Right lobe of liver (tissue), 6 donors: Measurements from ENCODE around the gene CHPF. TPM values are rescaled to one million over a fixed set of nuclear protein-coding genes. Genes with fewer than 3 reads are reported as not detected.

Source experiments
- ATAC-seq, 4 donors: fragments of 200-7000 bp; cut with Tn5 transposase; one replicate each; pipeline ENCODE4 v1.9.1; 2020; ENCODE audit warnings: mild to moderate bottlenecking in 4 of 4, moderate library complexity in 4 of 4
- DNase-seq, 3 donors: peaks; one replicate each; pipeline ENCODE4 v3.0.0-alpha.2; 2020
- H3K27ac ChIP-seq, 3 donors: fragments of 200-600 bp; one replicate each; pipeline ENCODE4 v1.8.0; 2022
- H3K27me3 ChIP-seq, 2 donors: fragments of 200-600 bp; one replicate each; pipeline ENCODE4 v1.8.0; 2022
- H3K36me3 ChIP-seq, 4 donors: fragments of 200-600 bp; sonication (generic) in 1 of 4; one replicate each; pipeline versions ENCODE4 v1.5.1 to v1.8.0; 2017 to 2022; ENCODE audit warnings: control low read depth in 1 of 4
- H3K4me1 ChIP-seq, 4 donors: fragments of 200-600 bp; sonication (generic) in 1 of 4; one replicate each; pipeline versions ENCODE4 v1.5.1 to v1.8.0; 2017 to 2022; ENCODE audit warnings: control low read depth in 1 of 4
- H3K4me3 ChIP-seq, 3 donors: fragments of 200-600 bp; one replicate each; pipeline ENCODE4 v1.8.0; 2022
- H3K9me3 ChIP-seq, 4 donors: fragments of 200-600 bp; sonication (generic) in 1 of 4; one replicate each; pipeline versions ENCODE4 v1.5.1 to v1.8.0; 2017 to 2022; ENCODE audit warnings: control low read depth in 1 of 4
- CTCF ChIP-seq, 4 donors: fragments of 200-600 bp in 3 of 4; fragments of 450-650 bp in 1 of 4; IDR thresholded peaks; one replicate each; pipeline versions ENCODE4 v1.5.1 to v1.8.0; 2016 to 2022; ENCODE audit warnings: antibody characterized with exemption in 4 of 4, mild to moderate bottlenecking in 2 of 4
- POLR2A ChIP-seq: fragments of 450-650 bp; IDR thresholded peaks from one replicate; pipeline ENCODE4 v1.6.1; 2017; ENCODE audit warnings: antibody characterized with exemption, mild to moderate bottlenecking
- WGBS: methylation state at CpG from one replicate; pipeline ENCODE4 v1.1.6; 2018; ENCODE audit warnings: low coverage, low lambda C conversion rate; ENCODE audit not compliant: insufficient coverage; ENCODE audit errors: missing lambda C conversion rate; 5-methylcytosine and 5-hydroxymethylcytosine counted together
- intact Hi-C, 2 donors: fragments of 100-400 bp; cut with DNase I; formaldehyde crosslinking; loops; one replicate each; pipeline versions ENCODE4 v1.11.2 to v1.14.1; 2022
- total RNA-seq, 6 experiments: library from RNA; depleted of rRNA in 2 of 6; stranded (reverse); fragments of >200 nt in 2 of 6; fragmentation: NEBNext Ultra II Directional in 3 of 6; extraction: Animal tissue kit (Norgen Biotek cat#: 25700) in 3 of 6; gene quantifications; one replicate each; pipeline versions ENCODE4 v1.1.0 to v1.2.4, GENCODE V29; 2016 to 2023
- donor health status: DM: no; HTN: yes; CAD: no.
- donor health status: DM: no; HTN: no; CAD: no.
- donor health status: DM: no; HTN: no; CAD: no.
- donor health status: DM: no; HTN: yes; CAD: no.
- donor health status: DM: no; HTN: yes; CAD: no.

Gene CHPF
- total RNA-seq, 6 experiments from 2014 or later = 33.2 to 183 (median 39.6) TPM

GRCh38 chr2:219551441-219552381, 8.1 kb upstream of the CHPF start:
- peak overlapping the region; percentile 52 to 65 (median 65) for H3K4me3 ChIP-seq
- H3K27ac ChIP-seq = no peak overlapping the region
- H3K4me1 ChIP-seq = peaks cover 0 to 10% (median 0%) of the 10 kb centered on the region in 4 donors
- DNase-seq (no peak), ATAC-seq (peak in 3 of 4 donors; percentile 4 to 5 (median 4))
- WGBS = 10% methylated on average over 3 of the region's 54 CpGs
- no peaks in the 10 kb centered on the region for H3K36me3 ChIP-seq
- intact Hi-C loops = no loop called here
- TF ChIP-seq CTCF (IDR thresholded peaks at IDR 0.05) (no peak), POLR2A (no peak)
- no peaks in the 10 kb centered on the region for H3K27me3 ChIP-seq
- H3K9me3 ChIP-seq = no peaks in the 10 kb centered on the region

- no peak overlapping the region for H3K27ac ChIP-seq
- intact Hi-C loops = no loop called here
- no peaks in the 10 kb centered on the region for H3K36me3 ChIP-seq
- no CpG with 5 or more reads among the region's 9 CpGs for WGBS
- no peak for ATAC-seq
- H3K9me3 ChIP-seq = no peaks in the 10 kb centered on the region
- TF ChIP-seq CTCF (IDR thresholded peaks at IDR 0.05) (no peak), POLR2A (no peak)
- H3K27me3 ChIP-seq = no peaks in the 10 kb centered on the region
- no peak overlapping the region for H3K4me3 ChIP-seq
- no peak for DNase-seq
- peaks cover 0 to 10% (median 0%) of the 10 kb centered on the region in 4 donors for H3K4me1 ChIP-seq
Observed at GRCh38 chr2:219549619-219550018, 6.0 kb upstream of the CHPF start.

GRCh38 chr2:219548990-219549389, 5.4 kb upstream of the CHPF start:
- no peak overlapping the region for H3K4me3 ChIP-seq
- H3K27ac ChIP-seq = no peak overlapping the region
- WGBS = 92% methylated on average over 17 of the region's 18 CpGs
- DNase-seq = no peak
- TF ChIP-seq CTCF (IDR thresholded peaks at IDR 0.05) (no peak), POLR2A (no peak)
- no peaks in the 10 kb centered on the region for H3K9me3 ChIP-seq
- H3K4me1 ChIP-seq = peaks cover 0 to 14% (median 0%) of the 10 kb centered on the region in 4 donors
- no peaks in the 10 kb centered on the region for H3K36me3 ChIP-seq
- no peaks in the 10 kb centered on the region for H3K27me3 ChIP-seq
- ATAC-seq = no peak
- intact Hi-C loops = no loop called here

GRCh38 chr2:219547621-219548020, 4.0 kb upstream of the CHPF start:
- no peak overlapping the region for H3K4me3 ChIP-seq
- TF ChIP-seq POLR2A = no peak
- TF ChIP-seq CTCF (IDR thresholded peaks at IDR 0.05) = no peak
- H3K27ac ChIP-seq = no peak overlapping the region
- no peak for ATAC-seq
- intact Hi-C loops = no loop called here
- 100% methylated on average over 1 of the region's 26 CpGs for WGBS
- H3K27me3 ChIP-seq = no peaks in the 10 kb centered on the region
- no peaks in the 10 kb centered on the region for H3K36me3 ChIP-seq
- no peak for DNase-seq
- H3K9me3 ChIP-seq = no peaks in the 10 kb centered on the region
- H3K4me1 ChIP-seq = peaks cover 0 to 12% (median 1%) of the 10 kb centered on the region in 4 donors
